ENCODE measurements around the gene USP49.
"Not testable (repeated sequence)": the region's sequence is repeated elsewhere in the genome, so short reads cannot be mapped to it uniquely, and the experiment has no call there.

USP49 gene

GRCh38 chr6:41895300-41896233, at the start of gene USP49:
USP49 (minus strand) TSS chr6:41895375; CDS start chr6:41806983, 88,392 bp downstream.
- peak; percentile 93 for DNase-seq

- DNase-seq, result no peak
Measured at GRCh38 chr6:41943456-41943855, 48.3 kb upstream of the USP49 start.

- not testable (repeated sequence) for DNase-seq
Measured at GRCh38 chr6:41942882-41943281, 47.7 kb upstream of the USP49 start.

GRCh38 chr6:41942067-41942851, 47.1 kb upstream of the USP49 start:
- DNase-seq, result no peak

GRCh38 chr6:41941280-41942066, 46.3 kb upstream of the USP49 start, which contains the start of gene CCND3:
CCND3 (minus strand) TSS chr6:41941808; CDS start chr6:41941649, 159 bp downstream.
- DNase-seq, result peak; percentile 92

- DNase-seq, result no peak
Measured at GRCh38 chr6:41940759-41941279, 45.6 kb upstream of the USP49 start.

GRCh38 chr6:41939848-41940758, 44.9 kb upstream of the USP49 start:
- DNase-seq, result no peak

- DNase-seq, result no peak
Measured at GRCh38 chr6:41939176-41939847, 44.1 kb upstream of the USP49 start.

GRCh38 chr6:41938590-41939175, 43.5 kb upstream of the USP49 start:
- DNase-seq, result no peak

- no peak for DNase-seq
Measured at GRCh38 chr6:41937861-41938574, 42.8 kb upstream of the USP49 start.

- no peak for DNase-seq
Measured at GRCh38 chr6:41937472-41937860, 42.3 kb upstream of the USP49 start.

GRCh38 chr6:41936073-41936837, 41.1 kb upstream of the USP49 start:
- DNase-seq, result peak; percentile 52

- no peak for DNase-seq
Measured at GRCh38 chr6:41935685-41936072, 40.5 kb upstream of the USP49 start.

- no peak for DNase-seq
Measured at GRCh38 chr6:41935193-41935574, 40.0 kb upstream of the USP49 start.

- DNase-seq, result no peak
Measured at GRCh38 chr6:41934278-41935192, 39.4 kb upstream of the USP49 start.

GRCh38 chr6:41932378-41932777, 37.2 kb upstream of the USP49 start:
- no peak for DNase-seq

- no peak for DNase-seq
Measured at GRCh38 chr6:41931792-41932191, 36.6 kb upstream of the USP49 start.

- no peak for DNase-seq
Measured at GRCh38 chr6:41929924-41930323, 34.7 kb upstream of the USP49 start.

Measured in NCI-H1105 (cell line).